ENCODE data around the gene AKT3. TPM values are rescaled to one million over a fixed set of nuclear protein-coding genes. Genes with fewer than 3 reads are reported as not detected.

Gene AKT3
- total and polyA plus RNA-seq, 2 experiments from 2014 or later, result 4.5 to 18.5 TPM

- H3K36me3 ChIP-seq (ENCODE audit: insufficient read depth), result no peaks in the 10 kb centered on the region
- H3F3A ChIP-seq (replicated peaks; ENCODE audit: low read depth), result no peaks in the 10 kb centered on the region
- DNase-seq (ENCODE audit: low spot score) (no peak), ATAC-seq (no peak)
- peak overlapping the region; percentile 74 for H3K4me2 ChIP-seq
- no peaks in the 10 kb centered on the region for H4K20me1 ChIP-seq (replicated peaks; ENCODE audit: insufficient read depth)
- H3K4me3 Mint-ChIP-seq, result peak overlapping the region; percentile 96
- peak overlapping the region; percentile 43 for H2AFZ ChIP-seq
- no peaks in the 10 kb centered on the region for H3K9me2 ChIP-seq (ENCODE audit: insufficient read depth)
- H3K79me2 ChIP-seq (replicated peaks; ENCODE audit: insufficient read depth), result peaks cover 25% of the 10 kb centered on the region
- H3K9me3 Mint-ChIP-seq, result no peaks in the 10 kb centered on the region; the same call in 2 of the 3 replicates
- H3K4me3 ChIP-seq, result peak overlapping the region; percentile 60
- H3K4me1 ChIP-seq (ENCODE audit: insufficient read depth), result 0 out of 2 replicates have a peak, but pooled peaks cover 13% of the 10 kb centered on the region
- H3K27ac Mint-ChIP-seq, result peak overlapping the region; percentile 99
- TF ChIP-seq NANOG (IDR thresholded peaks at IDR 0.05; ENCODE audit: borderline replicate concordance) (no peak), JUNB (IDR thresholded peaks at IDR 0.05; ENCODE audit: unreplicated experiment) (no peak), EZH2phosphoT487 (IDR thresholded peaks at IDR 0.05; ENCODE audit: unreplicated experiment) (no peak), REST (IDR thresholded peaks at IDR 0.05; ENCODE audit: unreplicated experiment) (no peak), ZNF114 (CRISPR knock-in tag; IDR thresholded peaks at IDR 0.05) (no peak), ZNF462 (CRISPR knock-in tag; IDR thresholded peaks at IDR 0.05) (no peak), EZH2 (IDR thresholded peaks at IDR 0.05; ENCODE audit: low read depth, unreplicated experiment) (no peak), STAT1 (IDR thresholded peaks at IDR 0.05; ENCODE audit: unreplicated experiment) (no peak), CTCF (conservative IDR thresholded peaks at IDR 0.05; ENCODE audit: low read depth in 2 of 2) (no peak), CREB1 (CRISPR knock-in tag; IDR thresholded peaks at IDR 0.05; ENCODE audit: low read depth) (no peak), ZNF331 (CRISPR knock-in tag; IDR thresholded peaks at IDR 0.05; ENCODE audit: low read depth) (no peak), ETS1 (IDR thresholded peaks at IDR 0.05) (no peak), POLR2AphosphoS5 (IDR thresholded peaks at IDR 0.05; ENCODE audit: low read depth) (no peak)
- peak overlapping the region; percentile 91 for H3K27ac ChIP-seq (ENCODE audit: low read depth)
- H3K4me1 Mint-ChIP-seq, result peaks cover 29% of the 10 kb centered on the region
- H3K36me3 Mint-ChIP-seq (ENCODE audit: low read depth), result no peaks in the 10 kb centered on the region; the same call in 2 of the 3 replicates
- H3K27me3 Mint-ChIP-seq (ENCODE audit: insufficient read depth, low read depth, poor library complexity), result peaks cover 8% of the 10 kb centered on the region
- H3K27me3 ChIP-seq (ENCODE audit: insufficient read depth), result no peaks in the 10 kb centered on the region
These were observed 1.3 kb upstream of the AKT3 start for GRCh38 chr1:243851257-243851756.

All from GM23338 (cell line).